ENCODE results near the gene C22orf39.
A peak's percentile ranks its signal among the peaks of the same experiment; 100 is the strongest.

The C22orf39 gene

DNA sequence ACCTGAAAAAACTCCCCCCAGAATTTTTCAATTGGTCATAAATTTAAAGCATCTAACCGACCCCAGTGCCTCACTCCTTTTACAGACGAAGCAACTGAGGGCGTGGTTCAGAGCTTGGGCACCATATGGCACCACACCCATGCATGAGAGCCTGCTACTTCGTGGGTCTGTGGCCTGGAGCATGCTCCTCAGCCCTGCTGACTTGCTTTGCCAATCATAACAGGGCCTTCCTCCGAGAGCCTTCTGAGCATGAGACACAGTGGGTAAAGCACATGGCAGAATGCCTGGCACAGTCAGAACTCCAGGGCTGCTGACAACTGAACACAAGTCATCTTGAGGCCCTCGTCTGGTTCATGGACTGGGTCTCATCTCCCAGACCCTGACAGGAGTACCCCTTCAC lies 49.3 kb downstream of the C22orf39 start:
- DNase-seq (ENCODE audit: low read depth), result no peak
- no peak overlapping the region for H3K4me3 ChIP-seq (ENCODE audit: low read depth, low read length)
- TF ChIP-seq CTCF (conservative IDR thresholded peaks at IDR 0.05; ENCODE audit: low read depth, low read length), result no peak

DNA sequence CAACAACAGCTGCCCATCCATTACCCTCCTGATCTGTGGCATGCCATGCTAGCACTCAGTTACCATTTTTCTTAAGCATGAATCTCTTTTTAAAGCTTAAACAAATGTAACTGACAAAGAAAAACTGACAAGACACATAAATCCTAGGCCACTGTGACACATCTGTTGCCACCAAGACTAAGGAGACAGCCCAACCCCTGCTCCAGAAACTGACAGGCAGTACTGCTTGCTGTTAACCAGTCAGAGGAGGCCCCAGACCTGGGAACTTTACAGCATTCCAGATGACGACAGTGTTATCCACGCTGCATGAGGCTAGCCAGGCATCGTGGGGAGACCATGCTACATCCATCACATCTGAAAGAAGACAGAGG lies 49.8 kb downstream of the C22orf39 start:
- H3K4me3 ChIP-seq (ENCODE audit: low read depth, low read length), result no peak overlapping the region
- DNase-seq (ENCODE audit: low read depth), result no peak
- no peak for TF ChIP-seq CTCF (conservative IDR thresholded peaks at IDR 0.05; ENCODE audit: low read depth, low read length)

- DNase-seq (ENCODE audit: low read depth), result no peak
- H3K4me3 ChIP-seq (ENCODE audit: low read depth, low read length), result no peak overlapping the region
- TF ChIP-seq CTCF (conservative IDR thresholded peaks at IDR 0.05; ENCODE audit: low read depth, low read length), result no peak
Measured at GRCh38 chr22:19396934-19397733, 50.4 kb downstream of the C22orf39 start.

DNA sequence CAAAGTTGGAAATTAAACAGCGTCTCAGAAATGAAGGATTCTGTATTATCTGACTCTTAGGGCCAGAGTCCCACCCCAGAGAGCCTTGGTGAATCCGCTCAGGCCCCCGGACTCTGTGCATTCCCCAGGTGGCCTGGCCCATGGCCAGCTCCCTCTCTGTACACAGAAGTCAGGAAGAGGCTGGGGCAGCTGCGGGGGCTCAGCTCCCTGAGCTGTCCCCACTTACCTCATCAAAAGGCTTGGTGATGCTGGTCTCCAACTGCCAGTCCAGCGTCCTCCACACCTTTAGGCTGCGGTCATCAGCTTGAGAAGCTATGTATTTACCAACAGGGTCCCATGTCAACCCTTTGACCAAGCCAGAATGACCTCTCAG lies 51.0 kb downstream of the C22orf39 start:
- H3K4me3 ChIP-seq (ENCODE audit: low read depth, low read length), result no peak overlapping the region
- TF ChIP-seq CTCF (conservative IDR thresholded peaks at IDR 0.05; ENCODE audit: low read depth, low read length), result no peak
- DNase-seq (ENCODE audit: low read depth), result peak; percentile 13

DNA sequence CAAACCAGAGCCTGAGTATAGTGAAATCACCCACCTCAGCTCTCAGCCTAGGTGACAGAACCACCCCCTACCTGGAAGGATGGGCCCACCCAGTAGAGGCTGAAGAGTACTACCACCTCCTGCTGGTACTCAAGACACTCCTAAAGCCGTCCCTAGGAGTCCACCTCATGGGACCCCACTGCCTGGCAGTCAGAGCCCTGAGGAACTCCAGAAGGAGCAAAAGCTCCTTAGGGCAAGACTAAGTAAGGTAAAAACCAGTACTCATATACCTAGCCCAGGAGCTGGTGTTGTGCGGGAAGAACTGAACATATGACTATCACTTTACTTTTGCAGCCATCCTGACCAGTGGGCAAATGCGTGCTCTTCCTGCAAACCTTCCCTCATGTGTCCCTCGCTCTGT lies 52.2 kb downstream of the C22orf39 start:
- no peak overlapping the region for H3K4me3 ChIP-seq (ENCODE audit: low read depth, low read length)
- DNase-seq (ENCODE audit: low read depth), result no peak
- TF ChIP-seq CTCF (conservative IDR thresholded peaks at IDR 0.05; ENCODE audit: low read depth, low read length), result no peak

DNA sequence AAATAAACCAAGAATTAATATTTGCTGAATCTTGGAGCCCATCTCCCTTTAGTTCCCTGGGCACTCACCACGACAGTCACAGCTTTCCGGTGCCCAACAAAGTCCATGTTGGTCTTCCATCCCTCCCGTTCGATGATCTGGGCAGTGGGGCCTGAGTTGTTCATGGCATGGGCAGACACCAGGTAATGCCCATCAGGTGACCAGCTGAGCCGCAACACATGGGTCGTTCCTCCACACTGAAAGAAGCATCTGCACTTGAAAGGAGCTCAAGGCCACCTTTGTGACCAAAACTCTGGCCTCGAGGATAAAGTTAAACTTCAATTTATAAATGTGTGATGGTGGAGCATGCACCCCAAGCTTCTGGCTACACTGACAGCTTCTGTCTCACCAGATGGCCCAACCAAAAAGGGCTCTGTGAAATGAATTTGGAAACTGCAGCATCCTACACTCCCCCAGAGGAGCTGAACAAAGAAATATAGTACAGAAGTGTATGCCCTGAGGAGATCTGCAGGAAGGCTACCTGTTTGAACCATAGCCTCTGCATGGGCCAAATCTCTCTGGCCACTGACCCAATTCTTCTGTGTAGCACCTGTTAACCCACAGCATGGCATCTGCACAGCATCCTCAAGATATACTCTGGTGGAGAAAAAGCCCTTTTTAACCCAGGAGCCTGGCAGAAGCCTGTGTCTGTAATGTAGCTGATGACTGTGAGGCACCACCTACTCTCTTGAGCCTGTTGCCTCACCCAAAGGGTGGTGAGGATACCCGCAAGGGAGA lies 53.0 kb downstream of the C22orf39 start:
- H3K4me3 ChIP-seq (ENCODE audit: low read depth, low read length), result no peak overlapping the region
- no peak for TF ChIP-seq CTCF (conservative IDR thresholded peaks at IDR 0.05; ENCODE audit: low read depth, low read length)
- no peak for DNase-seq (ENCODE audit: low read depth)

Data from choroid plexus epithelial cell (primary cell).